CD4-positive, alpha-beta T cell treated with Interleukin-6 for 4 hours (primary cell): ENCODE data around the gene CPT1B.
"Not testable (repeated sequence)": the region's sequence is repeated elsewhere in the genome, so short reads cannot be mapped to it uniquely, and the experiment has no call there.

Source experiments
- DNase-seq: peaks from one replicate; pipeline ENCODE4 v3.0.0-alpha.2; 2020; ENCODE audit warnings: mixed read lengths

CPT1B gene

DNA sequence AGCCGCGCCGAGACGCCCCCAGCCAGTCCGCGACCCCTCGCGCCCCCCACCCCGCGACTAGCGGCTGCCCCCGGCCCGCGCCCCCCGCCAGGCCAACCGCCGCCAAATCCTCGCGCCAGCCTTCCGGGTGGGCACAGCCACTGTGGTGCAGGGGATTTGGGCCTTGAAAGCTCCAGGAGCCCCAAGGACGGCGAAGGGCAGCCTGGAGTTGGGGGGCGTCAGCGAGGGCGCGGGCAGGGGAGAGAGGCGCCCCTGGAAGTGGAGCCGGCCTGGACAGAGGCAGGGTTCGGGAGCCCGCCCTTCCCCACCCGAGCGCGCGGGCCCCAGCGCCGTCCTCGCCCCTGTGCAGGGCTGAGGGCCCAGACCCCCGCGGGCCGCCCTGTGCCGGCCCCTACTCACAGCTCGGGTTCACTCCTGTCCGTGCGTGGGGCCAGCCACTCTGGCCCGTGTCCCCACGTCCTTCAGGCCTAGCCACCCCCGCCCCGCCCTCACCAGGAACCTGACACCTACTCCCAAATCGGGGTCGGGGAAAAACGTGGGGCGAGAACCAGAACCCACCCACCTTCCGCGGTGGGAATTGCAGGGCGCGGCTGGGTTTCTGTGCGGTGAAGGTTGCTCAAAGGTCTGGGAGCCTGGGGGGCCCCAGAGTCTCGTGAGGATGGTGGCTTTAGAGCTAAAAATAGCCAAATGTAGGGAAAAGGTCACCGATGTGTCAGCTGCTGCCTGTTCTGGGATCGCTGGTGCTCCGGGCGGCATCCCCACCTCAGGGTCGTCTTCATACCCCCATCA, at the start of gene CPT1B:
TSS of gene CPT1B (minus strand) at position 441 of the 789 bp plus-strand sequence. CDS start 512 bp downstream, outside the sequence.
- DNase-seq = no peak

DNA sequence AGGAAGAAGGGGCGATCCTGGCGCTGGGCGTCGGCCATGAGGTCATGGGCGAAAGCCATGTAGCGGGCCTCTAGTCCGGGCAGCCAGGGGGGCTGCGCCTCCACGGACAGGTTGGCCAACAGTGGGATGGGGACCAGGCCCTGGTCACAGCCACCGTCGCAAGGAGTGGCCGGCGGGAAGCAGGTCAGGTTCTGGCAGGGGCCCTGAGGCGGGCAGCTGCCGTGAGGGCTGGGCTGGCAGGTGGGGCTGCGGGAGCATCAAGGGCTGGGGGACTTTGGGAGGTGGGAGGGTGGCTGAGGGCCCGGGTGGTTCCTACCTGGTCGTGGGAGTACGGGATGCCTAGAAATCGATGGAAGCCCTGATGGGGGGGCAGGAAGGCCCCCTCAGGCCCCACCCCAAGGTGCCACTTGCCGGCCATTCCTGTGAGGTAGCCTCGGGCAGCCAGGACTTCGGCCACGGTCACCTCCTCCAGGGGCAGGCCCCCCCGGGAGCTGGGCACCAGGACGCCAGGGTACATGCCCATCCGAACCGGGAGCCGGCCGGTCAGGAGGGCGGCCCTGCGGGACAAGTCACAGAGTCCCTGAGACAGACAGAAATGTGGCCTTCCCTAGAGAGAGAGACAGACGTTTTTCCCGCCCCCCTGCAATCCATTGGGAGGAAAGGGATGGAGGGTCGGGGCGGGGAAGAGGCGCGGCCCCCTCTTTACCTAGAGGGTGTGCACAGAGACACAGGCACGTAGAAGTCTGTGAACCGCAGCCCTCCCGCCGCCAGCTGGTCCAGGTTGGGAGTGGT, 48.8 kb upstream of the CPT1B start:
- DNase-seq = no peak

DNA sequence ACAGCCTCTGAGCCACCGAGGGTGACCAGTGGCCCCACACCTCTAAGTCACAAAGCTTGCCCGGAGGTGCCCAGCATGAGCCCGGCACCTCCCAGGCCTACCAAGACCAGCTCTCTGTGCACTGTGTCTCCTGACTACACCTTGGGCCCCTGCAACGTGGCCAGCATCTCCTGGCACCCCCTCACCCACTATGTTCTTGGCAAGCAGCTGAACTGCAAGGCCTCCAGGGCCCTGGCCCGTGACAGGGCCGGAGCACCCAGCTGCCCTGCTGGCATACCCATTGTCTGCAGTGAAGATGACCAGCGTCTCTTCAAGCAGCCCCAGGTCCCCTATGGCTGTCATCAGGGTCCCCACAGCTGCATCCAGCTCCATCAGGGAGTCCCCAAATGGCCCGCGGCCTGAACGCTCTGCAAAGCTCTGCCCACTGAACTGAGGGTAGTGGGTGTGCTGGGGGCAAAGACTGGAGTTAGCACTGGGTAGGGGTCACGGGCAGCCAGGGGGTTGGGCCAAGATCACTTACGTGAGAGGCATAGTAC, 48.2 kb upstream of the CPT1B start:
- DNase-seq = no peak

DNA sequence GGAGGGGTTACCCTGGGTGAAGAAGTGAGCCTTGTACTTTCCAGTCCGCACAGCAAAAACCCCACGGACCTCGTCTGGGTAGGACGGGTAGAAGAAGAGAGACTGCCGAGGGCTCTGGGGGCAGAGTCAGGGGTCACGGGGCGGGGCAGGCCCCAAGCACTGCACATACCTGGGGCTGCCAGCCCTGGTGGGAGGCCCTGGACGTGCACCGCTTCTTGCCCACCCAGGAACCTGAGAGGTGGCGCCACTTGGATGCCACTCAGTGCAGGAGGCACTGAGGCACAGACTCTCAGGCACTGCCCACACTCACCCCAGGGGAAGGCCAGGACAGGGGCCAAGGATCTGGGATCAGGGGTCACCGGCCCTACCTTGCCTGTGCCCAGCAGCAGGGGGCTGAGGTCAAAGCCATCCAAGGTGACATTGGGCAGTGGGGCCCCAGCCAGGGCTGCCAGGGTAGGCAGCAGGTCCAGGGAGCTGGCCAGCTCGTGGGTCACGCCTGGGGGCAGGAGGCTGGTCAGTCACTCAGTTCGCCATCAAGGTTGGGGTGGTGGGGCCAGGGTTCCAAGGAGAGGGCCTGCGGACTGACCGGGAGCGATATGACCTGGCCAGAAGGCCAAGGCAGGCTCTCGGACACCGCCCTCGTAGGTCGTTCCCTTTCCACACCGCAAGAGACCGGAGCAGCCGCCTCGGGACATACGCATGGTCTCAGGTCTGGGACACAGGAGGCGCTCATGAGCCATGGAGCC, 47.5 kb upstream of the CPT1B start:
- no peak for DNase-seq

DNA sequence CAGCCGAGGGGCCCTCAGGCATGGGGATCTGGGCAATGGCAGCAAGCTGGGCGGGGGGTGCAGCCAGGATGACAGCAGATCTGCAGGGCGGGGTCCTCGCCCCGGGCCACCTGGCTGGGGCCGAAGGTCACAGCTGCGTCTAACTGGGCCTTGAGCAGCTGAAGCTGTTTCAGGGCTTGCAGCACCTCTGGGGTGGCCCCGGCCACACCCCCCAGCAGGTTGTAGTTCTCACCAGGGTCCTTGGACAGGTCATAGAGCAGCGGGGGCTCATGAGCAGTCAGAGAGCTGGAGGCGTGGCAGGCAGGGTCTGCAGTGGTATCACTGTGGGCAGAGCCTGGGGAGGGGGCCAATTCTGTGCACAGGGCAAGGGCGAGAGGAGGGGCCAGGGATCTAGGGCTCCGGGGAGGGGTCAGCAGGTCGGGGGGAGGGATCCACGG, 46.9 kb upstream of the CPT1B start:
- DNase-seq = no peak

DNA sequence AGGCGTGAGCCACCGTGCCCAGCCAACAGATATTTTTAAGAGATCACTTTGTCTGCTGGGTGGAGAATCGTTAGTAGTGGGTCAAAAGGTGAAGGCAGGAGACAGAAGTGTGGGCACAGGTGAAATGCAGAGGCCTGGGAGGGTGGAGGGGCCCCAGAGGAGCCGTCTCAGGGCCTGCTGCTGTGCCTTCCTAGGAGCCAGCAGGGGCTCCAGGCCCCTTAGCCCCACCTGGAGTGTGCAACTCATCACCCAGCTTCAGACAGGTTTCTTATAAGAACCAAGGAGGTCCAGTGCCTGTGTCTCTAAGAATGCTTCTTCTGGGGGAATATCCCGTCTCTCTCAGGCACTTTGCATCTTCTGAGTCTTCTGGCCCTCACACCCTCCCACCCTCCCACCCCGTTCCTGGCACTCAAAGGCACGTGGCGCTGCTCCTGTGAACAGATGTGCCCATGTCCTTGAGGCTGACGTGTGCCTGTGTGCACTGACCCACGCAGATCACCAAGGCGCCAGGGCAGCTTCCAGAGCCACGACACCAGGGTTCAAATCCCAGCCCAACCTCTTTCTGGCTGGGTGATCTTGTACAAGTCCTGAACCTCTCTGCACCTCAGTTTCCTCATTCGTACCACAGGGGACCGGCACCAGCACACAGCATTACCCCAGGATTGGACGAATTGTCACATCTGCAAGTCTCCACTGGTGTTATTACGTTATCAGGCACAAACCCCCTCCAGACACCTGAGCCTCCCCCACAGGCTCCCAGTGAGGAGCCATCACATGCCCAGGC, 46.3 kb upstream of the CPT1B start:
- DNase-seq = no peak

DNA sequence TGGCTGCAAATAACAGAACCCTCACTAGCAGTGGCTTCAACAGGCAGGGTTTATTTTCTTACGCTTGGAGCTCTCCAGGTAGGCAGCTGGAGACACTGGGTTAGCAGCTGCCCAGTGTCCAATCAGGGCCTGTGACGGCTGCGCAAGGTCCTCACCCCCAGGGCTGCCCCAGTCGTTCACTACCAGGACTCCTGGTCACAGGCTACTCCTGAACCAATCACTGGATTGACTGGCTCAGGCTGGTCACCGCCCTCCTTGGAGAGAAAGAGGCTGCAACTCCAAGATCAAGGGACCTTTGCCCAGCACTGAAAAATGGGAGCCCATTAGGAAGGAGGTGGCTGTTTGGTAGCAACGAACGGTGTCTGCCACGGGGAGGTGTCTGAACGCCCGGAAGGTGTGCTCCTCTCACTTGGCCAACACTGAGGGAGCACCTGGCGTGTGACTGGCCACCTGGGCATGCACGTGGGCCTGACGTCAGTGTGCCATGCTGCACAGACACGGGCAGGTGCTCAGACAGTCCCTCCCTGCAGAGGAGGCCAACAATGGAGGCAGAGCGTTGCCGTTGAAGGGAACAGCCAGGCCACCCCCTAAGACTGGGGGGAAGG, 44.6 kb upstream of the CPT1B start:
- DNase-seq = no peak

DNA sequence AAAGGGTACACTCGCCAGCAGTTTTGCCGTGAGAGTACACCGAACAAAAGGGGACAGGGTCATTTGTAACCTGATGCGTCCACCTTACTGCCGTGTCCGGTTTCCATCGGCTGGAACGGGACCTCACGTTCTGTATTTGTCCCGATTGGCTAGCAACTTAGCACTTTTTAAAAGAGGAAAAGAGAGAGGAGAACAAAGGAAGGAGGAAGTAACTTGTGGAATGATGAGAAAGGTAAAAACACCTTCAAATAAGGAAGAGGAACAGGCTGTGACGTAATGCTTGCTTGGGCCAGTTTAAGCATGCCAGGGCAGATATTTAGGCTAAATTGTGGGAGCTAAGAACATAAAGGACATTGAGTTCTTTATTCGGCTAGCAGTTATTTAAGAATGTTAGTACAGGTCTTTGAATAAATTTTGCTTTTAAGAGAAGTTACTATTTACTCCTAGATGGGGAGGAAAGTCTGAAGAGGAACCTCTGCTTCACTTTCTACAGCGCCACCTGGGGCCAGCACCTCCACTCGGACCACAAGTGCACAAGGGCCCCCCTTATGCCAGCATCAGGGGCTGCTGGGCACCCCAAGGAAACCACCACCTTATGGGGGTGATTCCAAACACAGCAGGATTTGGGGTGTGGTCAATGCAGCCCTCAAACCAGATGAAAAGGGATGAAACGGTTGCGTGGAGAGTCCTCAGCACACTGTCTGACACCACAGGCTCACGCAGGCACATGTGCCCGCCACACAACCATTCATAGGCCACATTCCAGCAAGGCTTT, 43.9 kb upstream of the CPT1B start:
- peak; percentile 56 for DNase-seq

DNA sequence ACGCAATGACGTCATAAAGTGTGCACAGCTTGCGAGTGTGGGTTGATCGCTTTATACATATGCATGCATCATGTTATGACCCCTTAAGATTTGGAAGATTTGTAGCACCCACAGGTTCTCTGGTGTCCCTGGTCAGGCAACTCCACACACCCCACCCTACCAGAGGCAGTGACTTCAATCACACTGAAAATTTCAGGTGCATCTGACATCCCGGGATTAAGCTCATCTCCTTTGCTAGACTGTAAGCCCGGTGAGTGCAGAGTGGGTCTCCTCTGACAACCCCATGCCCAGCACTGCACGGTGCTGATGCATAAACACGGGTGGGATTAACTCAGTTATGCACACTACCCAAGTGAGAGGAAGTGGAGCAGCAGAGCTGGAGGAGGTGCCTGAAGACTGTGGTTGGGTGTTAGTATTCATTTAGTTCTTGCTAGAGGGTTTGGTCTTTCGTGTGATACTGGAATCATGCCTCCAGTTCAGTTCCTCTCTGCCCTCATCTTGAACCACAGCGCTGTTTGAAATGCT, 43.2 kb upstream of the CPT1B start:
- peak; percentile 65 for DNase-seq

DNA sequence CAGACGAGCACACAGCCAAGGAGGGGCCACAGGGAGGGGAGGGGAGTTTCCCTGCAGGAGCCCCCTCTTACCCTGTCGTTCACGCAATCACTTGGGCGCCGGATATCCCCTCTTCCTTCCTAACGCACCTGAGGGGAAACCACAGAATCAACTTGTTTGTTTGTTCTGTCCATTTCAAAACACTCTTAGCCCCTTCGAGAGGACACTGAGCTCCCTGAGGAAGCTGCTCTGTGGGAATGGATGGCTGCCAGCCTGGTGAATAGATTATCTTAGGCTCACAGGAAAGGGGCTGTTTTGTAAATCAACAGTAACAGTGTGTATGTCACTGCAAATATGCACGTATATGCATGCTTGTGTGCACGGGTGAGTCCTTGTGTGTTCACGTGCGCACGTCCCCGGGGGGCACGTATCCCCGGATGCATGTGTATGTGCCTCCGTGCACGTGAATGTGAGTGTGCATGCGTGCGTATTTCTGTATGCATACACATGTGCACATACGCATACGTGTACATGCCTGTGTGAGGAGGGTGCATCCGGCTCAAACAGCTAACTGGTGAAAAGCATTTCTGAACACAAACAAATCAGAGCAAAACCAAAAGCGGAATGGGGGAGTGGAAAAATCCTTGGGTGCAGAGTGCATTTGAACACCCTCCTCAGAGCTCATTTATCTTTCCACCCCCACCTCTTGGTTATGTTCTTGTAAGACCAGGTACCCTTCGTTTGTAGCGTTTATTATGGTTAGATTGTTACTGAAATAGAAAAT, 42.5 kb upstream of the CPT1B start:
- peak; percentile 66 for DNase-seq

DNA sequence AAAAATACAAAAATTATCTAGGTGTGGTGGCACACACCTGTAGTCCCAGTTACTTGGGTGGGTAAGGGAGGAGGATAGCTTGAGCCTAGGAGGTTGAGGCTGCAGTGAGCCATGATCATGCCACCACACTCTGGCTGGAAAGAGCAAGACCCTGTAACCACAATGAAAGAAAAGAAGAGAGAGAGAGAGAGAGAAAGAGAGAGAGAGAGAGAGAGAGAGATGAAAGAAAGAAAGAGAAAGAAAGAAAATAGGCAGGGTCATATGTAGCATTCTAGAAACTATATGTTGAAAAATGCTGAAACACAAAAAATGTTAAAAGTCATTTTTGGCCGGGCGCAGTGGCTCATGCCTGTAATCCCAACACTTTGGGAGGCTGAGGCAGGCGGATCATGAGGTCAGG, 36.1 kb upstream of the CPT1B start:
- DNase-seq = not testable (repeated sequence)

DNA sequence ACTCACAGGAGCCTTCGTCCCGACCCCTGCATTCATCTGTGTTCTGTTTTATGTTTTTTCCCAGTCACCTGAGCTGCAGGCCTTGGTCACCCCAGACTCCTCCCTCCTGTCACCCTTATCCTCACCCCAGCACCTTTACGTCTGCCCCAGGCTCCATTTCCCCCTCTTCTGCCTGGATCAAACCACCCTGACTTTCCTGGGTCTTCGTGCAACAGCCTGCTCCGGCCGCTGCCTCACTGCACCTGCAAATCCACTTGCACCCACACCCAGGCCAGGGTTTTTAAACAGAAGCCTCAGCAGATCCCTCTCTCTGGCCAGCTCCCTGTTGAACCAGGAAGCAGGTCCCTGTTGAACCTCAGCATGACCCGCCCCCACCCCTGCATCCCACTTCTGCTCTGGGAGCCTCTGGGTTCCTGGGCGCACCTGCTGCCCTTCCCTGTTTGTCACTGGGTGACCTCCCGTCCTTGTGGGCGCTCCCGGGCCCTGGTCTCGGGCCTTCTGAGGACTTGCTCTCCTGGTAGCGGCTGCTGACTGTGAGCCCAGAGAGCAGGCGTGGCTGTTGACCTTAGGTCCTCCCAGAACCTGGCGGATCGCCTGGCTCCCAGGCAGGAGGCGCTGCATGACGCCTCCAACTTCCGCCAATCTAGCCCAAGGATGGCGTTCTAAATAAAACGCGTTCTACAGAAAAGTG, 35.2 kb upstream of the CPT1B start:
- DNase-seq = no peak

DNA sequence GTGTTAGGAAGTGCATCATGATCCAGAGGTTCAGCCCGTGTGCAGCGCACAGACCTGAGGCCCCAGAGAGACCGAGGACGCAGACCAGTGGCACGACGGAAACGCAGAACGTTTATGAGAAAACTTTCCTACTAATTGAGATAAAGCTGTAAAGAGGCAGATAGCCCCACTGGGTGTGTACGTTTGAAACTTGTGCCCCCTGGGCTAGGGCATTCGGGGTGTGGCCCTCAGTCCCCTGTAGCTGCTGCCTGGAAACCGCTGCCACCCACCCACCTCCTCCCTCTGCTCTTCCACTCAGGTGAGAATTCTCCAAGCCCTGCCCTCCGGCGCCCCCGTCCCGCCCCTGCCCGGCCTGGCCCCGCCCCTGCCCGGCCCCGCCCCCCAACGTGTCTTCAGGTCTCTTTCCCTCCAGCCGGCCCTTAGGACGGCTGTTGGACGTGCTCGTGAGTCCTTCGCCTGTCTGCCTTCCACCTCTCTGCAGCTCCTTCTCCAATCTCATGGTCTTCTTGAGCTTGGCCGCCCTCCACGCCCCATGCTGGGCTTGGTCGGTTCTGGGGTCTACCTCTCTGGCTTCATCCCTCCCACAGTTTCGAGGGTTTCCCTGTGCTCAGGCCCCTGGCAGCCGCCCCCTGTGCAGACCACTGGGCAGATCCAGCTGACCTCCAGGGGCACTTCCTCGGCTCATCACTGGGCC, 34.4 kb upstream of the CPT1B start:
- no peak for DNase-seq

DNA sequence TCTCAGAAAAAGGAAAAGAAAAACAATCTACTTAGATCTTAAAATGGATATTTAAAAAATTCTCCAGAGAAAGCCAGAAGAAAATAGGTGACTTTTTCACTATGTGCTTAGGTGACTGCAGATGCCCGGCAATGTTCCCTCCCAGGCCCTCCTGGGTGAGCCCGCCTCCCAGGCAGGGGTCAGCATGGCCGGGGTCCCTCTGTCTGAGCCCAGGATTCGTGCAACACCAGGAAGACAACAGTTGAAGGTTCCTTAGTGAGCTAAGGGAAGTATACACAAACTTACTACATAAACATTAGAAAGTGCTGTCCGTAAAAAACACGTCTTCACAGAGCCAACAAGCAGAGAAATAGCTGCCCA, 33.9 kb upstream of the CPT1B start:
- DNase-seq = no peak

DNA sequence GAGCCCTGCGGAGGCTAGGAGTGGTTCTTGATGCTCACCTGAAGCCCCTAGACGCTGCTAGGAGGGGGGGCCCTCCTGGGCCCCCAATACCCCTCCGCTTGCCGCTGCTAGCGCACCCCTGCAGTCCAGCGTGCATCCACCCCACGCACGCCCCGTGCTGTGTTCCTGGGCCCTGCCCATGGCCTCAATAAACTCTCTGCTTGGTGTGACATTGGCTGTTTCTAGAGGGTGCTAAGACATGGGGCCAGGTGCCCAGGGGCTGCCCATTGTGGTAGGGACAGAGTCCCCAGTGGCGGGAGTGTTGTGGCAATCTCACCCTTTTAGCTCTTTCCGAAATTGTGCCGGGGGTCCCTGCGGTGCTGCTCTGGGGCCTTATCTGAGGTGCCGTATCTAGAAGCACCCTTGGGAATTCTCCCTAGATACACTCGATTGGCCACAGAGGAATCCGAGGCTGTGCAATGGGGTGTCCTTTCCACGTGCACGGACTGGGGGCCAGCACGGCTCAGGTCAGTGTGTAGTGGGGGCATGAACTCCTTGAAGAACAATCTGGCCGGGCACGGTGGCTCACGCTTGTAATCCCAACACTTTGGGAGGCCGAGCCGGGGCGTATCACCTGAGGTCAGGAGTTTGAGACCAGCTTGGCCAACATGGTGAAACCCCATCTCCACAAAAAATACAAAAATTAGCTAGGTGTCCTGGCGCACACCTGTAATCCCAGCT, 33.3 kb upstream of the CPT1B start:
- DNase-seq = no peak

DNA sequence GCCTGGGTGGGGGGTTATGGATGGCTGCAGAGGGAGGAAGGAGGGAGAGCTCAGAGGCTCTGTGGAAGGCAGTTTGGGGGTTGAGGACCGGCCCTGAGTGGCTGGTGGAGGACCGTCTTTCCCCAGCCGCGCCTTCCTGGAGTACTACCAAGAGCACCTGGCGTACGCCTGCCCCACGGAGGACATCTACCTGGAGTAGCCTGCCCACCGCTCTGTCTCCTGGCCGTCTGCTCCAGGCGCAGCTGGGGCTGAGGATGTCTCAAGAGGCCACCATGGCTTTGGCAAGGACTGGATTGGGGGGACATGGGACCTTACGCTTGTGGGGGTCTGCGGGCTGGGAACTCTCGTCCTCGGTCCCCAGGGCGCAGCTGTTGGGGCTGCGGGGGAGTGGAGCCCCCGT, 32.4 kb upstream of the CPT1B start:
- no peak for DNase-seq

DNA sequence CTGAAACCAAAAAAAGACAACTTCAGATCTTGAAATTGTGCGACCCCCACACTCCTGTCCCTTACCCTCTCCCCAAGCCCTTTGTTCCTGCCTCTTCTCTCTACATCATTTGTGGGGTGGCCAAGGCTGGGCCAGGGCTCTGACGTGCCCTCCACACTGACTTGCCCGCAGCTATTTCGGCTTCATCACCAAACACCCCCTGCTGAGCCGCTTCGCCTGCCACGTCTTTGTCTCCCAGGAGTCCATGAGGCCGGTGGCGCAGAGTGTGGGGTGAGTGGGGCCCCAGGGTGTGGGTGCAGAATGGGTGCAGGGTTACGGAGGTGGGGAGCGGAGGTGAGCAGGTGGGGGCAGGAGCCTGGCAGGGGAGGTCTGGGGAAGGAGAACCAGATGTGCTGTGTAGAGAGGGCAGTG, 31.8 kb upstream of the CPT1B start:
- DNase-seq = no peak

DNA sequence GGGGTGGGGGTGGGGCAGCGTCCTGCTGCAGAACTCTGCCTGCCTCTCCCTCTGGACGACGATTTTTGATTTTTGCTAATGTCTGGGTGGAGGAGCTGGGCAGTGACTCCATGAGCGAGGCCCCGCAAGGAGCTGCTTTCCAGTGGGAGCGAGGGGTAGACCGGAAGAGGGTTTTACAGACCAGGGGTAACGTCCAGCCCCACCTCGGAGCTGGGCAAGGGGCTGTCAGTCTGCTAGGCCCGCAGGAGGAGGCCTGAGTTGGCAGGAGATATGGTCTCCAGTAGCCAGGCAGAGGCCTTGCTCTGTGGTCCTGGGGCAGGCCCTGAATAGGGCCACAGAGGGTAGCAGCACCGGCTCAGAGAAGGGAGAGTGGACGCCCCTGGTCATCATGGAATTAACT, 31.4 kb upstream of the CPT1B start:
- no peak for DNase-seq
